ENCODE data around the gene LRMDA.

Gene LRMDA

DNA sequence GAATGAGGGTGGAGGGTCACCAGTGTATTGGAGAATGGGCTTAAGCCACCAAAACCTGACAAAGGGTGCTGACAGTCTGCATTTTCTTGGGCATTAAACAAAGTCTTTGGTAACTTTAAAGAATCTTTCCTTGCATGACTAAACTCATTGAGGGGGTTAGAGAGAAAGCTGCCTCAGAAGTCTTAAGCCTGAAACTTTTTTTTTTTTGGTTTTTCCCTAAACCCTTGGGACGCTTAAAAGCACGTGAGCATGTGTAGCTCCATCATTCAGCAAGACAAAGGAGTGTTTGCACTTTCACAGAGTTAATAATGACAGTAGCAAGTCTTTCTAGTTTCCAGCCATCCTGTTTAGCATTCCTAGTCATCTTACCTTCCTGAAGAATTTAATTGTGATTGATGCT lies 110.7 kb downstream of the LRMDA start:
- no peak for FAIRE-seq

DNA sequence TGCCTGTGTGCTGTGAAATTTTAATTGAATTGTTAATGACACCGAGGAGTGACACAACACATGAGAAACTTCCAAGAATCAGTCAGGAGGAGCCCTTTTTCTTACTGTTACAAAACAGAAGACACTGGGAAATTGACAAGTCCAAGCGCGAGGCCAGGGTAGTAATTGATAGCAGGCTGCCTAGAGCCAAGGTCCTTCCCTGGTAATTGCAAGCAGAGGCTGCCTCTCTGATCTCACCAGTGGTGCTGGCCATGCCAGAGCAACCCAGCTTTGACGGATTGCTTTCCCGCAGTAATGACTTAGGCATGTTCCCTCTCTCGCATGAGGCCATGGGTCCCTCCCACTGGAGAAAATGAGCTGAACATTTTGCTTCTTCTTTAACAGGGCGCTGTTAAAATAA lies 111.5 kb downstream of the LRMDA start:
- FAIRE-seq: no peak

DNA sequence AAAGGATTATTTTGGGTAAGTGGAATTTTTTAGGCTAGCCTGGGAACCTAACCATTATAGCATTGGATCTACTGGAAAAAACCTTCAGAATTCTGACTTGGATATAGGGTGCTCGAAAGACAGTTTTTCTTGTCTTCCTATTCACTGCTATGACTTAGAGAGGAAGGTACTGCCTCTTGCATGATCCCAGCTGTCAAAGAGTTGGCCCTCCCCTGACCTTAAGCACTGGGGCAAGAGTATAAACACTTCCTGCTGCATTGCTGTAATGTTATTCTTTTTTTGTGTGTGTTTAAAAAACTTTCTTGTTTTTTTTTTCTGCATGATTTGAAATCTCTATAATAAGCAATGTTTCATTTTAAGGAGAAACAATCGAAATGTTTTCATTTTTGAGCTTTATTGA lies 113.0 kb downstream of the LRMDA start:
- no peak for FAIRE-seq

DNA sequence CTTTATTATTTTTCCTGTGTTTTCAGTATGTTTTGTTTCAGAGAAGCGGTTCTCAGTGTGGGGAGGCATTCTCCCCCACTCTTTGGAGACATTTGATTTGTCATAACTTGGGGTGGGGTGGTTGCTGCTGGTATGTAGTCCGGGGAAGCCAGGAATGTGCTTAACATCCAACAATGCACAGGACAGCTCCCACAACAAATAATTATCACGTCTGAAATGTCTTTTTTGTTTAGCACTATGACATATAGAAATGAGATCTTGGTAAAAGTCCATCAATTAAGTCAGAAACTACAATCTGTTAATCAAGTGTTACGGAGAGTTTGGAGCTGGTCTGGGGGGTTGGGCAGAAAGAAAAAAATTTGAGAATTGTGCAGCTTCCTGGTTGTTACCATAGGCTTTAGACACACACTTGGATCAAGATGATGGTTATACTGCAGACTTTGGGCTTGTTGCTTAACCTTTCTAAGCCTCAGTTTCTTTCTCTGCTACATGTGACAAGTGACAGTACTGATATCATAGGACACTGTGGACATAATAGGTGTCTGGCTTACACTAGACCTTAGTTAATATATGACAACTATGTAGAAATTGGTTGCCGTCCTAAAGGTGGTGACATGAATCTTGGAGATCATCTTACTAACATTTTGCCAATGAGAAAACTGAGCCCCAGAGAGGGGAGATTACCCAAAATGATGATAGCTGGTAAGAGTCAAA lies 113.7 kb downstream of the LRMDA start:
- no peak for FAIRE-seq

DNA sequence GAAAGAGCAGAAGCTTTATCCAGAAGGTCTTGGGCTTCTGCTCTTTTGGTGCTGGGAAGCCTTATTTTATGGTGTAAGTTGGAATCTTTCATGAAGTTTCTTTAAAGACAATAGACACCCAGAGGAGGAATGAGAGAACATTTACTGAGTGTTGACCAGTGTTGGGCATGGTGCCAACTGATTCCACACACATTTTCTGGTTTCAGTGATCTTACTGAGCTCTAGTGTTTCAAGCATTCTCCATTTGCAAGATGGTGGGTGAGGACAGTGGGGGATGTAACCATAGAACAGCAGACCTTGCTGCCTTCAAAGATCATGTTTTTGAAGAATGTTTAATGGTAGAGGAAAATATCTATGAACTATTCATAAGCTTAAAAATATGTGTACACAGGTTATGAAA lies 114.6 kb downstream of the LRMDA start:
- FAIRE-seq: no peak

DNA sequence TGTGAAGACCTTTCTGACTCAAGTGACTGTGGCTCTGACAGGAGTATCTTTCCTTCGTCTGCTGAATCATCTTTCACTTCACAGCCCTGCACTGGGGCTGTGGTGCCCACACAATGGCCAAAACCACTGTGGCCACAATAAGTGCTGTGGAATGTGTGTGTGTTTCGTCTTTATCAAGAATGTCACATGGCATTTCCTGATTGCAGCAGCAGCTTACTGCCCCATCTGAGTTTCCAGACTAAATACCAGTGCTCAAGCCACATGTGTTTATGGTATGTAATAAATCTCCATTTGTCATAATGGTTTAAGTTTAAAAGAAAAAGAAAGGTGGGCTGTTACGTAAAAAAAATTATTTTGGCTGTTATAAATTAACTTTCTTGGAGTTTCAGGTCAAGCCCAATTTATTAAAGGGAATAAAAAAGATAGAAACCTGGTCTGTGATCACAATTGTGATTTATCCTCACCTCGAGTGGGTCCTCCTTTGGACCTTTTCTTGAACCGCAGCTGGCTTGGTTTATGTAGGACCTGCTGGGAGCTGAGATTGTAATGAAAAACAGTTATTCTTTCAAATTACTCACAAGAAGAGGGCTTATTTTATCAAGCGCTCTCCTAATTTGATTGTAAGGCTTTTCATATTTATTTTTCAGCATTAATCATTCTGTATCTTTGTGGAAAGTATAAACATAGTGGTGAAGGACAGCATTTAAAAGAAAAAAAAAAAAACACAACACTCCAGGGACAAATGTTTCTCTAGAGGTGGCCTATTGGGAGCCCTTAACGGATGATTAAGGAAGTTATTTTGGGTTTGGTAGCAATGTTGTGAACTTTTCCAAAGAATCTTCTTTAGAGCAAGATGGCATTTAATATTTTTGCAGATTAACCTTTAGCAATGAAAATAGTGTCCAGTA lies 116.2 kb downstream of the LRMDA start:
- FAIRE-seq: no peak

DNA sequence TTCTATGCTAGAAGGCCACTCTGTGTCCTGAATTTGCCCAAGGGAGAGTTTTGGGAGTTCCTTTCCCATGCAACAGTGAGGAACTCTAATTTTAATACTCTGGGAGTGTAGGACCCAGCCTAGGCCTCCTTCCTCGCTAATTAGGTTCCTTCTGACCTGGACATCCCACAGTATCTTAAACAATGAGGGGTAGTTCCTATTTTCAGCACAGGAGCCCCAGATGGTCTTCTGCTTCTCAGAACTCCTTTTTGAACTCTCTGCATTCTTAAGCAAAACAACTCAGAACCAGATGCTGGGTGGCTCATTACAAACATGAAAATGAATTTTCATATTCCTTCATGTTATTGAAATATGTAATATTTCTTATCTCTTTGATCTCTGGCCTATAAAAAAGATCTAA lies 116.9 kb downstream of the LRMDA start:
- FAIRE-seq: no peak

DNA sequence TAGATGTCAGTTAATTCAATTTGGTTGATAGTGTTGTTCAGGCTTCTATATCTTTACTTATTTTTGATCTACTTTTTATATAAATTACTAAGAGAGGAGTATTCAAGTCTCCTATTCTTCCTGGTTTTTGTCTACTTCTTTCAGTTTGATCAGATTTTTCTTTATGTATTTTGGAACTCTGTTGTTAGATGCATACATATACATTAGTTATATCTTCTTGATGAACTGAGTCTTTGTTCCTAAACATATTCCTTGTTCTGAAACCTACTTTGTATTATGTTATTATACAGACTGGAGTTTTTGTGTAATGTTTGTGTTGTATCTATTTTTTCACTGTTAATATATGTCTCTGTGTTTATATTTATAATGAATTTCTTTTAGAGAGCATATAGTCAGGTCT lies 118.8 kb downstream of the LRMDA start:
- FAIRE-seq: no peak

DNA sequence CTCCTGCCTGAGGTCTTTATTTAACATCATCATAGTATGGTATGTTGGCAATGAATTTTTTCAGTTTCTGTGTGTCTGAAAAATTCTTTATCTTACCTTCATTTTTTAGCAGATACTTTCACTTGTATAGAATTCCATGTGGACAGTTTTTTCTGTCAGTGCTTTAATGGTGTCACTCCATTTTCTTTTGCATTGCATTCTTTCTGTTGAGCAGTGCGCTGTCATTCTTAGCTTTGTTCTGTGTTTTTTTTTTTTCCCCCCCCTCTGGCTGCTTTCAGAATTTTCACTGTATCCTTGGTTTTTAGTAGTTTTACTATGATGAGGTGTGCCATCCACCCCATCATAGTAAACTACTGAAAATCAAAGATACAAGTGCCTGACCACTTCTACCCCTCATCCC lies 120.7 kb downstream of the LRMDA start:
- no peak for FAIRE-seq

DNA sequence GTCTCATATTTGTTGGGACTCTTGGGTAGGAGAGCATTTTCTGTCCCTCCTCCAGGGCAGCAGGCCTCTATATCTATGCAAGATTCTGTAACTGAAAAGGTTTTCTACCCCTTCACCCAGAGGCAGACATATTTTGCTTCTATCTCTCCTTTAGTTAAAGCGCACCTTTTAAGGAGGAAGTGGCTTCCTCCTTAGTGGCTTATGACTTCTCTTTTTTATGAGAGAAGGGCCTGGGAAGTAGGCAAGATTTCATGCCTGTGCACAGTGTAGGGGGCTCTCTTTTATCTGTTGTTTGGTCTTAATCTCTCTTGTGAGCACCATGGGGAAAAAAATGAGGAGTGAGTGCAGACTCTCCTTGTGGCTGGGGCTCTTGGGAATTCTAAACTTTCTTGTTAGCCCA lies 122.1 kb downstream of the LRMDA start:
- no peak for FAIRE-seq

DNA sequence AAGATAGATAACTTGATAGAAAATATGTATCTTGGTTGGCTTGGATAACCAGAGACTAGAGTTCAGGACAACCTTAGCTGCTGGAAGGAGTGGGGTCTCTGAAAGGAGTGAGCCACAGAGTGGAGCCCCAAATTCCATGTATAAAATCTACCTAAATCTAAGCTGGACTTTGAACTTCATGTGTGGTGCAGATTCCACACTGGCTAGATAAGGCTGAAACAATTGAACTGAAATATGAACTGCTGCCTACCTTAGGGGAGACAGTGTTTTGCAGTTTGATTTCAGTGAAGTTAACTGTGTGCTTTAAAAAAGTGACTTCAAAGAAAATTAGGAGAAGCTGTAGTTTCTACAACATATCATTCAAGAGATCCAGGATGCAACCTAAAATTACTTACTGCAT lies 123.9 kb downstream of the LRMDA start:
- no peak for FAIRE-seq

DNA sequence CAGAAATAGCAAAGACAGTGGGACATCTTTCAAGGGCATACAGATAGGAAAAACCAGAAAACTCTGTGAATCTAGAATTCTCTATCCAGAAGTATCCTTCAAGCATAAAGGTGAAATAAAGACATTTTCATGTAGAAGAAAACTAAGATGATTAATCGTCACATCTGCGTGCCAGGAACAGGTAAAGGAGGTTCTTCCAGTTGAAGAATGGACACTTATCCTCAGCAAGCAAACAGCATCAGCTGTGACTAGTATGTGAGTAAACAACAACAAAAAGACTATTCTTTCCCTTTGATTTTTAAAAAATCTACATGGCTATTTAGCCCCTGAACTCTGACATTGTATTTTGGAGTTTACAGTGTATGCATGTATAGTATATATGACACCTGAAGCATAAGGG lies 124.9 kb downstream of the LRMDA start:
- no peak for FAIRE-seq

DNA sequence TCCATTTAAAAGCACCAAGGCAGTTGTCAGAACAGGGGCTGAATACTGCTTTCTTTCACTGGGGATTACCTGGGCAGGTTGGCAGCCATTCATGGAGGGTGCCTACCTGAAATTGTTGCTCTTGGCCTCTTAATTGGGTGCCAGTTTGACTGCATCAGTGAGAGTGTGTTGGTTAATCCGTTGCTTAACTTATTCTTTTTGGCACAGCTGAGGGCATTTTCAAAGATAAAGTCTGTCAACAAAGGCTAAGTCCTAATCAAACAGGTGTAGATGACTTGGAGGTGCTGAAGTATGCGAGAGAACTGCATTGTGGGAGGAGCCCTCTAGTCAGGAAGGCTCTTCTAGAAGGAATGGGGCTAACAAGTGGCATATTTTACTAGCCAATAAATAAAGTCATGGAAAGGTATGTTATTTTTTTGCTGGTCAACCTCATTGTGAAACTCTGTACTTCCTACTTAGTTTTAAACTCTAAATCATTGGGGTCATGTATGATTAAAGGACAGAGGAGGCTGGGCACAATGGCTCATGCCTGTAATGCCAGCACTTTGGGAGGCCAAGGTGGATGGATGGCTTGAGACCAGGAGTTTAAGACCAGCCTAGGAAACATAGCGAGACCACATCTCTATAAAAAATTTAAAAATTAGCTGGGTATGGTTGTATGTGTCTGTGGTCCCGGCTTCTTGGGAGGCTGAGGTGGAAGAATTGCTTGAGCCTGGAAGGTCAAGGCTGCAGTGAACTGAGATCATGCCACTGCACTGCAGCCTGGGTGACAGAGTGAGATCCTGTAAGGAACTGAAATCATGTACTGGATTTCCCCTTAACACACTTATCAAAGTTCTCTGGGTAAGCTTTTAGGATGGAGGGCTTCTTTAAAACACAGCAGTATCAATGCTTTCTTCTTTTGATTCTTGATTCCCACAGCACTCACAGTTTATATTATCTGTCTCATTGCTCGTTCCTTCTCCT lies 134.1 kb downstream of the LRMDA start:
- FAIRE-seq: no peak

DNA sequence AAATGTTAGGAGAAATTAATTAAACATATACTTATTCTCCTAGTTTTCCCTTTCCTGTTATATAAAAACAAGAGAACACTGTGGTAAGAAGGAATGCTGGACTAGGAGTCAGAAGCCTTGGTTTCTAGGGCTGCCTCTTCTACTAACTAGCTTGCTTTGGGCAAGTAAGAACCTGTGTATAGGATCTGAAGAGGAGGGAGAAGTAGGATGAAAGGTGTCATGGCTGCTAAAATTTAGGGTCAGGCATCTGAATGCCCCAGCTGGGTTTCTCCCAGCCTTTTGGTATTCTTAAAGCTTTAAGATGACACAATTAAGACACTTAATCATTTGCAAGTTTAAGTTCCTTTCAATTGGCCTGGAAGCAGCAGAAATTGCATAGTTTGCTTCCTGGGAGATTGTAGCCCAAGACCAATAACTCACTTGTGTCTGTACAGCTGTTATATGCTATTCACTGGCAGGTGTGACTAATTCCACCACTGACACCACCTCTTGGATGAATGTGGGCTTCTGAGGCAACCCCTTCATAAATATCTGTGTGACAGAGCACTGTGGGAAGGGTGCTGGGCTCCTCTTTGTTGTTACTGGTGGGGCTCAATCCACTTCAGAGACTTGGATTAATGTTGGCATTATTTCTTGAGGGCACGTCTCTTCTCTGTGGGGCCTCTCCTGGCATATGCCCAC lies 137.2 kb downstream of the LRMDA start:
- FAIRE-seq: no peak

DNA sequence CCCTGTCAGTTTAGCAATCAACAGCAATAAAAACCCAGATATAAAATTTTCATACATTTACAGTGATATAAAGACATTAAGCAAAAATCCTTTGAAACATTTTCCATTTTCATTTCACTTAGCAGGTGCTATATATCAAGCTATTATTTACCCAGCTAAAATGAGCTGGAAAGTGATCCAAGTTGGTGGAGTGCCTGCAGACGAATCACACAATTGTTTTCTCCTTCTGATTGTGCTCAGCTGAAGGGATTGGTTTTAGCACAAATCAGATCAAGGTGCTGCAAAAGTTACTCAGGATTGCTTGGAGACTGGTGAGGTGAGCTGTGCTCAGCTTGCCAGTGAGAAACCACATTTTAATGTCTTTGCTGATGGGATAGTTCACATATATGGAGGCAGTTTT lies 138.1 kb downstream of the LRMDA start:
- no peak for FAIRE-seq

DNA sequence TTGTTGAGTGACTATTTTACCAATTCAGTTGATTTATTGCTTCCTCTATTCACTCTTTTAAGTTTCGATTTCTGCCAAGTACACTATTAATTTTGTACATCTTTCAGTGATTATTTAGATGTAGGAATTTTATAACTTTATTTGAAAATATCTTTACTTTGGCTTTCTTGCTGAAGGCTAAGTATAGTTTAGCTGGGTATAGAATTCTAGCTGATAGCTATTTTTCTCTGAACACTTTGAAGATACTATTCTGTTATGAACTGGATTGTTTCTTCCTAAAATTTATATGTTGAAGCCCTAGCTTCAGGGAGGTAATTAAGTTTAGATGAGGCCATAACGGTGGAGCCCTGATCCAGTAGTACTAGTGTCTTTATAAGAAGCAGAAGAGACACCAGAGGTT lies 141.1 kb downstream of the LRMDA start:
- no peak for FAIRE-seq

DNA sequence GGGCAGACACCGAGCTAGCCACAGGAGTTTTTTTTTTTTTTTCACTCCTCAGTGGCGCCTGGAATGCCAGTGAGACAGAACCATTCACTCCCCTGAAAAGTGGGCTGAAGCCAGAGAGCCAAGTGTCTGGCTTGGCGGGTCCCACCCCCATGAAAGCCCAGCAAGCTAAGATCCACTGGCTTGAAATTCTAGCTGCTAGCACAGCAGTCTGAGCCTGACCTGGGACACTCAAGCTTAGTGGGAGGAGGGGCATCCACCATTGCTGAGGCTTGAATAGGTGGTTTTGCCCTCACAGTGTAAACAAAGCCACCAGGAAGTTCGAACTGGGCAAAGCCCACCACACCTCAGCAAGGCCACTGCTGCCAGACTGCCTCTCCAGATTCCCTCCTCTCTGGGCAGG lies 144.5 kb downstream of the LRMDA start:
- FAIRE-seq: no peak

DNA sequence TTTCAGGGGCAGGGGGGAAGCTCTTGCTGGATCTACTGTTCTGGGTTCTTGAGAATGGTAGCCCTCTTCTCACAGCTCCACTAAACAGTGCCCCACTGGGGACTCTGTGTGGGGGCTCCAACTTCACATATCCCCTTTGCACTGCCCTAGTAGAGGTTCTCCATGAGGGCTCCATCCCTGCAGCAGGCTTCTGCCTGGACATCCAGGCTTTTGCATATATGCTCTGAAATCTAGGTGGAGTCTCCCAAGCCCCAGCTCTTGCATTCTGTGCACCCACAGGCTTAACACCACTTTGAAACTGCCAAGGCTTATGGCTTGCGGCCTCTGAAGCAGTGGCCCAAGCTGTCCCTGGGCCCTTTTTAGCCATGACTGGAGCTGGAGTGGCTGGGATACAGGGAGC lies 150.7 kb downstream of the LRMDA start:
- no peak for FAIRE-seq

DNA sequence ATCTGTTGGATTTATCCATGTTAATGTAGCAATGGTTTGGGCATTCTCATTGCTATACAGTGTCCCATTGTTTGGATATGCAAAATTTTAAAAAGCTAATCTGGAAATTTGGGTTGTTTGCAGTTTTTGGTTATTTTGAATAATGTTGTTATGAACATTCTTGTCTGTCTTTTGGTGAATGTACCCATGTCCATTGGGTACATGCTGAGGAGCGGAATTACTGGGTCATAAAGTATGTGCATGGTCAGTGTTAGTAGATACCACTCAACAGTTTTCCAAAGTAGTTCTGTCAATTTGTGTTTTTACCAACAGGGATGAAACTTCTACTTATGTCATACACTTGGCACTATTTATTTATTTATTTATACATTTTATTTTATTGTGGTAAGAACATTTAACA lies 153.9 kb downstream of the LRMDA start:
- FAIRE-seq: no peak

DNA sequence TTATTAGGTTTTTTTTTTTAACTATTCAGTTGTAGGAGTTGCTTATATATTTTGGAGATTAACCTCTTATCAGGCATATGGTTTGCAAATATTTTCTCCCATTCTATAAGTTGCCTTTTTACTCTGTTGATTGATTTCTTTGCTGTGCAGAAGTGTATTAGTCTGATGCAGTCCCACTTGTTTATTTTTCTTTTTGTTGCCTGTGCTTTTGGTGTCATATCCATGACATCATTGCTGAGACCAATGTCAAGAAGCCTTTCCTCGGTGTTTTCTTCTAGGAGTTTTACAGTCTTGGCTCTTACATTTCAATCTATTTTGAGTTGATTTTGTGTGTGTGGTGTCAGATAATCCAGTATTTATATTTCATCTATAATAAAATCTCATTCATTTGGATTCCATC lies 155.4 kb downstream of the LRMDA start:
- FAIRE-seq: no peak

DNA sequence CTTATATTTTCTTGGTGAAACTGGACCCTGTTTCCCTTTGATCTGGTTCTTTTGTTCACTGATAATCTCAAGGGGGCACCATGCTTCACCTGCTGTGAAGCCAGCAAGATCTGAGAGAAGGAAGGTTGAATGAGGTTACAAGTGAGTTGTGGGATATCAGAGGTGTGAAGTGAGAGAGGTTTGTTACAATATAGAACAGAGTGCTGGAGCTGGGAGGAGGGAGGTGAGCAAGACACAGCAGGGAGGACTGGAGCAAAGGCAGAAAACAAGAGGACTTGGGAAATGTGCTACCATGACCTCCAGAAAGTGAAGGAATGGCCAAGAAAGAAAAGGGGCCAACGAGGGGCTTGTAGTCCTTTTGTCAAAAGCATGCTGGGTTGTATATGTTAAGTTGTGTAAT lies 156.6 kb downstream of the LRMDA start:
- no peak for FAIRE-seq

DNA sequence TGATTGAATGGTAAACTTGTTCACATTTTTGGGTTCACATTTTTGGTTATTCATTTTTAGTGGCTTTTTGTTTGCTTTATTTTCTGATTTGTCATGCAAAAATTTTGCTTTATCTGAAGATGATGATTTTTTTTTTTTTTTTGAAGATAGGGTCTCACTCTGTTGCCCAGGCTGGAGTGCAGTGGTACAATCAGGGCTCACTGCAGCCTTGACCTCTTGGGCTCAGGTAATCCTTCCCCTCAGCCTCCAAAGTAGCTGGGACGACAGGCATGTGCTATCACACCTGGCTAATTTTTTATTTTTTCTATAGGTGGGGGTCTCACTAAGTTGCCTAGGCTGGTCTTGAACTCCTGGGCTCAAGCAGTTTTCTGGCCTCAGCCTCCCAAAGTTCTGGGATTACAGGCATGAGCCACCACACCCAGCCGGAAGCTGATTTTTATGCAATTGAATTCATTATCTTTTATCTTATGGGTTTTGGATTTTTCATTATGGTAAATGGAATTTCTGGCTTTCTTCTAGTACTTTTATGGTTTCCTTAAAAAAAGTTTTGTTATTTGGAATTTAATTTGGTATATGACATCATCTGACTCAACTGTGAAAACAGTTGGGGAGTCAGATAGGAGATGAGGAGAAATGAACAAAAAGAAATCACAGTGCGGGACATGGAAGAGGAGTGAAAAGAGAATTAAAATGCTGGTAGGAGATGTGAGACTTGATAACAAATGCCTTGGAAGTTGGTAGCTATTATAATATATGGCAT lies 158.7 kb downstream of the LRMDA start:
- no peak for FAIRE-seq

Measured in G401.6 (cell line).